Measurements from ENCODE around the gene ANKRD28. TPM values are rescaled to one million over a fixed set of nuclear protein-coding genes. Genes with fewer than 3 reads are reported as not detected.

The ANKRD28 gene
- total and polyA plus RNA-seq, 9 of the 15 experiments (the other 6 are each of a cell fraction or from before 2014, with no cell fraction given): 11.7 to 66.0 (median 36.7) TPM

DNA sequence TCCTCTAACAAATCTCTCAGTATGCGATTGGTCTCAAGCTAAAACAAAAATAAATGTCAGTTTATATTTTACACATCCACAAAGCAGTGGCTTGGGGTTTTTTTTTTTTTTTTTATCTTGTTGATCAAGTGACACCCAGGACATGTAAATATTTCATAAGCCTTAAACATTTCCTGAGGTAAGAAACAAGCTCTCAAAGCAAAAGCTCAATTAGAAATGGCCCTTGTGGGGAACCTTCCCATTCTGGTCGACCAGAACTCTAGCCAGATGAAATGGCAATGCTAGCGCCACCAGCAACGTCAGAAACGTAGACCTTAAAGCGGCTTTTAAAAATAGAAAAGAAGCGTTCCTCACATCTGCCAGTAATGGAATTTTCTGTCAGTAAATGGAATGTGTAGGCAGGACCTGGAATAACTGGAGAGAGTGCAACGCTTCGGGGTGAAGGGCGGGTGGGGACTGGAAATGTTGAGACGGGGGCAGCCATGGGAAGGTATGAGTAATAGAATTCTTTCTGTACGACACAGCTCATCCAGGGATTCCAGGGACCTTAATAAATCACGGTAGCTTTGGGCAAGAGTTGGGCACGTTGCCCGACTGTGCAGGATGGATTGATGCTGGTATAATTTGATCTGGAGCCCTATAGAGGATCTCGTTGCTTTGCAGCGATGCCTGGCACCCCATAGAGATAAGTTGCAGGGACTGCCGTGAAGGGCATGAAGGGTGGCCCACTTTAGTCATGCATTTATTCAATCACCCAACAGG, 151.9 kb downstream of the ANKRD28 start:
- in situ Hi-C loops (cut with MboI): loop anchor here (25.0 kb wide), 1 partner anchor 891 kb away; no protein-coding TSS in a partner anchor
- H3K4me3 ChIP-seq: no peak overlapping the region
- no peak for TF ChIP-seq ZNF311 (CRISPR knock-in tag; IDR thresholded peaks at IDR 0.05)
- no peak for TF ChIP-seq BDP1 (IDR thresholded peaks at IDR 0.05; ENCODE audit: insufficient read depth, insufficient read length)
- no peak for TF ChIP-seq HNRNPL (IDR thresholded peaks at IDR 0.05; ENCODE audit: low read depth, low read length)
- TF ChIP-seq, protein P1, sequence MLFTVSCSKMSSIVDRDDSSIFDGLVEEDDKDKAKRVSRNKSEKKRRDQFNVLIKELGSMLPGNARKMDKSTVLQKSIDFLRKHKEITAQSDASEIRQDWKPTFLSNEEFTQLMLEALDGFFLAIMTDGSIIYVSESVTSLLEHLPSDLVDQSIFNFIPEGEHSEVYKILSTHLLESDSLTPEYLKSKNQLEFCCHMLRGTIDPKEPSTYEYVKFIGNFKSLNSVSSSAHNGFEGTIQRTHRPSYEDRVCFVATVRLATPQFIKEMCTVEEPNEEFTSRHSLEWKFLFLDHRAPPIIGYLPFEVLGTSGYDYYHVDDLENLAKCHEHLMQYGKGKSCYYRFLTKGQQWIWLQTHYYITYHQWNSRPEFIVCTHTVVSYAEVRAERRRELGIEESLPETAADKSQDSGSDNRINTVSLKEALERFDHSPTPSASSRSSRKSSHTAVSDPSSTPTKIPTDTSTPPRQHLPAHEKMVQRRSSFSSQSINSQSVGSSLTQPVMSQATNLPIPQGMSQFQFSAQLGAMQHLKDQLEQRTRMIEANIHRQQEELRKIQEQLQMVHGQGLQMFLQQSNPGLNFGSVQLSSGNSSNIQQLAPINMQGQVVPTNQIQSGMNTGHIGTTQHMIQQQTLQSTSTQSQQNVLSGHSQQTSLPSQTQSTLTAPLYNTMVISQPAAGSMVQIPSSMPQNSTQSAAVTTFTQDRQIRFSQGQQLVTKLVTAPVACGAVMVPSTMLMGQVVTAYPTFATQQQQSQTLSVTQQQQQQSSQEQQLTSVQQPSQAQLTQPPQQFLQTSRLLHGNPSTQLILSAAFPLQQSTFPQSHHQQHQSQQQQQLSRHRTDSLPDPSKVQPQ (CRISPR knock-in tag; IDR thresholded peaks at IDR 0.05; ENCODE audit: borderline replicate concordance): no peak
- TF ChIP-seq, protein P2, sequence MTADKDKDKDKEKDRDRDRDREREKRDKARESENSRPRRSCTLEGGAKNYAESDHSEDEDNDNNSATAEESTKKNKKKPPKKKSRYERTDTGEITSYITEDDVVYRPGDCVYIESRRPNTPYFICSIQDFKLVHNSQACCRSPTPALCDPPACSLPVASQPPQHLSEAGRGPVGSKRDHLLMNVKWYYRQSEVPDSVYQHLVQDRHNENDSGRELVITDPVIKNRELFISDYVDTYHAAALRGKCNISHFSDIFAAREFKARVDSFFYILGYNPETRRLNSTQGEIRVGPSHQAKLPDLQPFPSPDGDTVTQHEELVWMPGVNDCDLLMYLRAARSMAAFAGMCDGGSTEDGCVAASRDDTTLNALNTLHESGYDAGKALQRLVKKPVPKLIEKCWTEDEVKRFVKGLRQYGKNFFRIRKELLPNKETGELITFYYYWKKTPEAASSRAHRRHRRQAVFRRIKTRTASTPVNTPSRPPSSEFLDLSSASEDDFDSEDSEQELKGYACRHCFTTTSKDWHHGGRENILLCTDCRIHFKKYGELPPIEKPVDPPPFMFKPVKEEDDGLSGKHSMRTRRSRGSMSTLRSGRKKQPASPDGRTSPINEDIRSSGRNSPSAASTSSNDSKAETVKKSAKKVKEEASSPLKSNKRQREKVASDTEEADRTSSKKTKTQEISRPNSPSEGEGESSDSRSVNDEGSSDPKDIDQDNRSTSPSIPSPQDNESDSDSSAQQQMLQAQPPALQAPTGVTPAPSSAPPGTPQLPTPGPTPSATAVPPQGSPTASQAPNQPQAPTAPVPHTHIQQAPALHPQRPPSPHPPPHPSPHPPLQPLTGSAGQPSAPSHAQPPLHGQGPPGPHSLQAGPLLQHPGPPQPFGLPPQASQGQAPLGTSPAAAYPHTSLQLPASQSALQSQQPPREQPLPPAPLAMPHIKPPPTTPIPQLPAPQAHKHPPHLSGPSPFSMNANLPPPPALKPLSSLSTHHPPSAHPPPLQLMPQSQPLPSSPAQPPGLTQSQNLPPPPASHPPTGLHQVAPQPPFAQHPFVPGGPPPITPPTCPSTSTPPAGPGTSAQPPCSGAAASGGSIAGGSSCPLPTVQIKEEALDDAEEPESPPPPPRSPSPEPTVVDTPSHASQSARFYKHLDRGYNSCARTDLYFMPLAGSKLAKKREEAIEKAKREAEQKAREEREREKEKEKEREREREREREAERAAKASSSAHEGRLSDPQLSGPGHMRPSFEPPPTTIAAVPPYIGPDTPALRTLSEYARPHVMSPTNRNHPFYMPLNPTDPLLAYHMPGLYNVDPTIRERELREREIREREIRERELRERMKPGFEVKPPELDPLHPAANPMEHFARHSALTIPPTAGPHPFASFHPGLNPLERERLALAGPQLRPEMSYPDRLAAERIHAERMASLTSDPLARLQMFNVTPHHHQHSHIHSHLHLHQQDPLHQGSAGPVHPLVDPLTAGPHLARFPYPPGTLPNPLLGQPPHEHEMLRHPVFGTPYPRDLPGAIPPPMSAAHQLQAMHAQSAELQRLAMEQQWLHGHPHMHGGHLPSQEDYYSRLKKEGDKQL (CRISPR knock-in tag; IDR thresholded peaks at IDR 0.05; ENCODE audit: borderline replicate concordance): no peak
- TF ChIP-seq MTF1 (CRISPR knock-in tag; IDR thresholded peaks at IDR 0.05; ENCODE audit: borderline replicate concordance): no peak
- no peak for TF ChIP-seq RBM14 (IDR thresholded peaks at IDR 0.05; ENCODE audit: borderline replicate concordance, insufficient read depth, low read depth, low read length)
- TF ChIP-seq SAFB (IDR thresholded peaks at IDR 0.05; ENCODE audit: borderline replicate concordance, low read depth, low read length): no peak
- TF ChIP-seq RHOXF2B (CRISPR knock-in tag; conservative IDR thresholded peaks at IDR 0.05): no peak
- TF ChIP-seq SMARCA5 (IDR thresholded peaks at IDR 0.05): no peak
- H3K9me3 ChIP-seq (replicated peaks; ENCODE audit: control insufficient read depth, insufficient read depth, low read depth, low read length): no peaks in the 10 kb centered on the region
- no peaks in the 10 kb centered on the region for H4K20me1 ChIP-seq (replicated peaks; ENCODE audit: control insufficient read depth, insufficient read depth, low read length)
- intact Hi-C loops (cut with micrococcal nuclease): no loop called here
- H3K9ac ChIP-seq (ENCODE audit: insufficient read depth in 1 of 2, low read depth in 2 of 2, low read length in 2 of 2): no peak overlapping the region
- no peaks in the 10 kb centered on the region for H3K36me3 ChIP-seq (ENCODE audit: control insufficient read depth, insufficient read depth, low read length)
- ATAC-seq: no peak
- ChIA-PET POLR2A (interaction anchor here (0.6 to 0.9 kb wide), 2 partner anchors 9 to 16 kb away, joined by 3 to 7 read pairs; no protein-coding TSS in a partner anchor), CTCF (ENCODE audit: low intra/inter-chr PET ratio) (no interaction called here)
- no peaks in the 10 kb centered on the region for H3K9me1 ChIP-seq (ENCODE audit: control insufficient read depth, insufficient read depth, low read length)
- no peak overlapping the region for H3K4me2 ChIP-seq (ENCODE audit: insufficient read depth, low read length)
- H3K79me2 ChIP-seq (ENCODE audit: control insufficient read depth, insufficient read depth, low read length): no peaks in the 10 kb centered on the region
- FAIRE-seq: no peak
- H2AFZ ChIP-seq (ENCODE audit: low read depth, low read length): no peak overlapping the region
- no peak overlapping the region for H3K27ac ChIP-seq (ENCODE audit: extremely low read depth, low read depth, low read length)
- H3K4me1 ChIP-seq (replicated peaks in 1 of 2; ENCODE audit: control insufficient read depth in 2 of 2, insufficient read depth in 2 of 2, low read length in 2 of 2): 0 out of 5 replicates have a peak, but pooled peaks cover 0 to 2% of the 10 kb centered on the region in 2 experiments
- 16% methylated on average over 18 of the region's 18 CpGs for WGBS (ENCODE audit: insufficient coverage, low coverage, missing lambda C conversion rate)
- DNase-seq (ENCODE audit: extremely low read depth in 1 of 4, low spot score in 3 of 4): no peak
- no TSS peak for BruUV-seq (replicated peaks)
- H3K27me3 ChIP-seq (ENCODE audit: control insufficient read depth in 2 of 2, insufficient read depth in 2 of 2, low read length in 2 of 2): peaks cover 8 to 23% of the 10 kb centered on the region in 2 experiments; a peak in 4 of 5 replicates

Data from K562 (cell line).